Natural killer cell treated with Interleukin-12 subunit alpha and Interleukin-12 subunit beta and Interleukin-15 and Interleukin-18, amount 100 ng/mL, for 72 hours (primary cell): ENCODE data around the gene DIDO1. TPM values are rescaled to one million over a fixed set of nuclear protein-coding genes. Genes with fewer than 3 reads are reported as not detected.

Source experiments
- ATAC-seq, 2 donors: fragments of 150-1000 bp; cut with Tn5 transposase in 1 of 2; sonication (Bioruptor Pico), chemical (Tn5 transposase) in 1 of 2; 2 replicates each; pipeline ENCODE4 v1.10.0; 2021
- DNase-seq: peaks from one replicate; pipeline ENCODE4 v3.0.0; 2022; ENCODE audit warnings: low spot score
- H3K27ac Mint-ChIP-seq, 2 donors: 1 replicate in 1 of 2; 2 replicates in 1 of 2; pipeline ENCODE4 v1.8.0; 2022; ENCODE audit warnings: mixed read lengths in 2 of 2, mild to moderate bottlenecking in 1 of 2, moderate library complexity in 1 of 2
- H3K27me3 Mint-ChIP-seq, 2 donors: 1 replicate in 1 of 2; 2 replicates in 1 of 2; pipeline ENCODE4 v1.8.0; 2022; ENCODE audit warnings: mixed read lengths in 2 of 2
- H3K36me3 Mint-ChIP-seq: one replicate; pipeline ENCODE4 v1.8.0; 2022; ENCODE audit warnings: mixed read lengths
- H3K4me1 Mint-ChIP-seq, 2 donors: 1 replicate in 1 of 2; 2 replicates in 1 of 2; pipeline ENCODE4 v1.8.0; 2022; ENCODE audit warnings: low read depth in 2 of 2, mixed read lengths in 2 of 2, mild to moderate bottlenecking in 1 of 2
- H3K4me3 Mint-ChIP-seq: one replicate; pipeline ENCODE4 v1.8.0; 2022; ENCODE audit warnings: mixed read lengths
- H3K9me3 Mint-ChIP-seq: 2 replicates; pipeline ENCODE4 v1.8.0; 2022; ENCODE audit warnings: mixed read lengths
- total RNA-seq, 2 donors: library from RNA; stranded (reverse); gene quantifications; one replicate each; pipeline ENCODE4 v1.2.3, GENCODE V29; 2022

Gene DIDO1
- total RNA-seq, 2 donors from 2014 or later = 57.6 to 81.1 TPM

GRCh38 chr20:62900052-62900691 lies 26.1 kb downstream of the DIDO1 start:
- H3K4me1 Mint-ChIP-seq = peaks cover 20 to 31% of the 10 kb centered on the region in 2 donors
- H3K4me3 Mint-ChIP-seq = no peak overlapping the region
- H3K9me3 Mint-ChIP-seq = no peaks in the 10 kb centered on the region
- peaks cover 17% of the 10 kb centered on the region for H3K36me3 Mint-ChIP-seq
- no peak overlapping the region for H3K27ac Mint-ChIP-seq
- DNase-seq (peak; percentile 77), ATAC-seq (peak; percentile 88 to 89)
- H3K27me3 Mint-ChIP-seq = no peaks in the 10 kb centered on the region

- DNase-seq = no peak
- Mint-ChIP-seq H3K4me1 (peaks cover 20 to 29% of the 10 kb centered on the region in 2 donors), H3K27ac (no peak overlapping the region)
Measured at GRCh38 chr20:62899633-62900051, 26.7 kb downstream of the DIDO1 start.

GRCh38 chr20:62898970-62899632 lies 27.2 kb downstream of the DIDO1 start:
- H3K27me3 Mint-ChIP-seq = no peaks in the 10 kb centered on the region
- ATAC-seq (peak in 1 of 2 donors; percentile 59), DNase-seq (no peak)
- peaks cover 15% of the 10 kb centered on the region for H3K36me3 Mint-ChIP-seq
- peak overlapping the region in 1 of 2 donors; percentile 41 for H3K27ac Mint-ChIP-seq
- H3K4me1 Mint-ChIP-seq = peaks cover 20 to 29% of the 10 kb centered on the region in 2 donors
- H3K9me3 Mint-ChIP-seq = no peaks in the 10 kb centered on the region
- peak overlapping the region; percentile 69 for H3K4me3 Mint-ChIP-seq

More at GRCh38 chr20:62899633-62900051, 26.7 kb downstream of the DIDO1 start:
- Mint-ChIP-seq H3K9me3 (no peaks in the 10 kb centered on the region), H3K27me3 (no peaks in the 10 kb centered on the region), H3K4me3 (no peak overlapping the region), H3K36me3 (peaks cover 14% of the 10 kb centered on the region)
- ATAC-seq = no peak

GRCh38 chr20:62898093-62898964 lies 28.0 kb downstream of the DIDO1 start:
- peaks cover 20 to 29% of the 10 kb centered on the region in 2 donors for H3K4me1 Mint-ChIP-seq
- peak overlapping the region in 1 of 2 donors; percentile 41 for H3K27ac Mint-ChIP-seq
- H3K4me3 Mint-ChIP-seq = no peak overlapping the region
- peaks cover 14% of the 10 kb centered on the region for H3K36me3 Mint-ChIP-seq
- ATAC-seq (no peak), DNase-seq (no peak)
- no peaks in the 10 kb centered on the region for H3K27me3 Mint-ChIP-seq
- no peaks in the 10 kb centered on the region for H3K9me3 Mint-ChIP-seq

- DNase-seq (no peak), ATAC-seq (no peak)
- no peaks in the 10 kb centered on the region for H3K27me3 Mint-ChIP-seq
- H3K4me3 Mint-ChIP-seq = no peak overlapping the region
- H3K36me3 Mint-ChIP-seq = peaks cover 14% of the 10 kb centered on the region
- no peak overlapping the region for H3K27ac Mint-ChIP-seq
- peaks cover 20 to 29% of the 10 kb centered on the region in 2 donors for H3K4me1 Mint-ChIP-seq
- H3K9me3 Mint-ChIP-seq = no peaks in the 10 kb centered on the region
Measured at GRCh38 chr20:62897666-62898065, 28.6 kb downstream of the DIDO1 start.

GRCh38 chr20:62896526-62896925 lies 29.8 kb downstream of the DIDO1 start:
- Mint-ChIP-seq H3K27ac (no peak overlapping the region), H3K4me3 (no peak overlapping the region), H3K9me3 (no peaks in the 10 kb centered on the region), H3K36me3 (peaks cover 21% of the 10 kb centered on the region), H3K27me3 (no peaks in the 10 kb centered on the region), H3K4me1 (peaks cover 20 to 32% of the 10 kb centered on the region in 2 donors)
- ATAC-seq (no peak), DNase-seq (no peak)

GRCh38 chr20:62895539-62895938 lies 30.8 kb downstream of the DIDO1 start:
- H3K9me3 Mint-ChIP-seq = no peaks in the 10 kb centered on the region
- peaks cover 24% of the 10 kb centered on the region for H3K36me3 Mint-ChIP-seq
- H3K27ac Mint-ChIP-seq = no peak overlapping the region
- H3K27me3 Mint-ChIP-seq = no peaks in the 10 kb centered on the region
- DNase-seq = no peak
- ATAC-seq = no peak
- no peak overlapping the region for H3K4me3 Mint-ChIP-seq
- peaks cover 20 to 33% of the 10 kb centered on the region in 2 donors for H3K4me1 Mint-ChIP-seq

GRCh38 chr20:62894261-62894660 lies 32.0 kb downstream of the DIDO1 start:
- Mint-ChIP-seq H3K27ac (no peak overlapping the region), H3K4me3 (no peak overlapping the region)

GRCh38 chr20:62893700-62894099 lies 32.6 kb downstream of the DIDO1 start:
- Mint-ChIP-seq H3K36me3 (peaks cover 24% of the 10 kb centered on the region), H3K27me3 (no peaks in the 10 kb centered on the region), H3K9me3 (no peaks in the 10 kb centered on the region), H3K4me3 (no peak overlapping the region), H3K27ac (no peak overlapping the region), H3K4me1 (peaks cover 7 to 20% of the 10 kb centered on the region in 2 donors)
- no peak for DNase-seq
- no peak for ATAC-seq

More at GRCh38 chr20:62894261-62894660, 32.0 kb downstream of the DIDO1 start:
- Mint-ChIP-seq H3K36me3 (peaks cover 24% of the 10 kb centered on the region), H3K4me1 (peaks cover 13 to 25% of the 10 kb centered on the region in 2 donors), H3K9me3 (no peaks in the 10 kb centered on the region), H3K27me3 (no peaks in the 10 kb centered on the region)
- DNase-seq (no peak), ATAC-seq (no peak)

GRCh38 chr20:62892348-62893304 lies 33.7 kb downstream of the DIDO1 start:
- no peaks in the 10 kb centered on the region for H3K9me3 Mint-ChIP-seq
- no peak overlapping the region for H3K4me3 Mint-ChIP-seq
- peaks cover 24% of the 10 kb centered on the region for H3K36me3 Mint-ChIP-seq
- H3K27me3 Mint-ChIP-seq = no peaks in the 10 kb centered on the region
- no peak for ATAC-seq
- no peak overlapping the region for H3K27ac Mint-ChIP-seq
- H3K4me1 Mint-ChIP-seq = peaks cover 0 to 16% of the 10 kb centered on the region in 2 donors
- no peak for DNase-seq

- H3K4me3 Mint-ChIP-seq = no peak overlapping the region
- ATAC-seq (no peak), DNase-seq (no peak)
- peaks cover 24% of the 10 kb centered on the region for H3K36me3 Mint-ChIP-seq
- H3K27ac Mint-ChIP-seq = peak overlapping the region in 1 of 2 donors; percentile 45
- peaks cover 0 to 18% of the 10 kb centered on the region in 2 donors for H3K4me1 Mint-ChIP-seq
- no peaks in the 10 kb centered on the region for H3K27me3 Mint-ChIP-seq
- H3K9me3 Mint-ChIP-seq = no peaks in the 10 kb centered on the region
Measured at GRCh38 chr20:62891111-62891510, 35.2 kb downstream of the DIDO1 start.

GRCh38 chr20:62890444-62890843 lies 35.9 kb downstream of the DIDO1 start:
- Mint-ChIP-seq H3K27ac (no peak overlapping the region), H3K4me3 (no peak overlapping the region), H3K9me3 (no peaks in the 10 kb centered on the region), H3K4me1 (peaks cover 0 to 15% of the 10 kb centered on the region in 2 donors), H3K27me3 (no peaks in the 10 kb centered on the region), H3K36me3 (peaks cover 19% of the 10 kb centered on the region)
- ATAC-seq = no peak
- DNase-seq = no peak

- no peak for DNase-seq
- no peak for ATAC-seq
Measured at GRCh38 chr20:62889871-62890270, 36.4 kb downstream of the DIDO1 start.

More at GRCh38 chr20:62889871-62890270, 36.4 kb downstream of the DIDO1 start:
- peaks cover 0 to 15% of the 10 kb centered on the region in 2 donors for H3K4me1 Mint-ChIP-seq
- H3K36me3 Mint-ChIP-seq = peaks cover 14% of the 10 kb centered on the region
- H3K9me3 Mint-ChIP-seq = no peaks in the 10 kb centered on the region
- H3K27ac Mint-ChIP-seq = no peak overlapping the region
- H3K27me3 Mint-ChIP-seq = no peaks in the 10 kb centered on the region
- no peak overlapping the region for H3K4me3 Mint-ChIP-seq
